ENCODE measurements around the gene PDE11A. TPM values are rescaled to one million over a fixed set of nuclear protein-coding genes. Genes with fewer than 3 reads are reported as not detected.

The PDE11A gene
- total and polyA plus RNA-seq, 2 of the 13 experiments (the other 11 are each of a cell fraction or from before 2014, with no cell fraction given): 1.2 to 1.7 TPM

- no peaks in the 10 kb centered on the region for H3K36me3 ChIP-seq (replicated peaks in 1 of 2; ENCODE audit: control insufficient read depth in 1 of 2, insufficient read depth in 2 of 2, low read length in 2 of 2)
- no peak overlapping the region for H3K9ac ChIP-seq (ENCODE audit: insufficient read depth, low read depth, low read length)
- intact Hi-C loops (cut with micrococcal nuclease; ENCODE audit: unreplicated experiment) (loop anchor here (5.0 kb wide), 2 partner anchors 92 to 167 kb away; no protein-coding TSS in a partner anchor), in situ Hi-C loops (cut with HindIII; ENCODE audit: extremely low pct_ligation_motif_present, low pct_unique_long_range_greater_than_20kb) (no loop called here)
- WGBS (ENCODE audit: low lambda C conversion rate): 92% methylated on average over 8 of the region's 8 CpGs
- no peak overlapping the region for H3K27ac ChIP-seq (ENCODE audit: extremely low read length, insufficient read depth, low read length)
- ChIA-PET CTCF (ENCODE audit: low intra/inter-chr PET ratio, low total read pairs) (no interaction called here), POLR2A (no interaction called here)
- FAIRE-seq (no peak), ATAC-seq (no peak), DNase-seq (ENCODE audit: low spot score) (no peak)
- H4K20me1 ChIP-seq (ENCODE audit: insufficient read depth, low read length): no peaks in the 10 kb centered on the region
- H3K4me3 ChIP-seq (replicated peaks in 1 of 3; ENCODE audit: insufficient read depth in 1 of 3, low read depth in 2 of 3, low read length in 3 of 3): no peak overlapping the region
- H3K4me2 ChIP-seq (ENCODE audit: low read depth, low read length): no peak overlapping the region
- no peaks in the 10 kb centered on the region for H3K9me3 ChIP-seq (ENCODE audit: low read length)
- peaks cover 0 to 6% of the 10 kb centered on the region in 2 experiments; a peak in 1 of 5 replicates for H3K27me3 ChIP-seq (ENCODE audit: control insufficient read depth in 1 of 2, insufficient read depth in 2 of 2, low read length in 2 of 2)
- peaks cover 39% of the 10 kb centered on the region for H3K4me1 ChIP-seq (ENCODE audit: insufficient read depth, low read length)
- H3K79me2 ChIP-seq (ENCODE audit: insufficient read depth, low read length): no peaks in the 10 kb centered on the region
- BruUV-seq (replicated peaks): no TSS peak
- H2AFZ ChIP-seq (ENCODE audit: low read length): no peak overlapping the region
- TF ChIP-seq ZNF589 (CRISPR knock-in tag; conservative IDR thresholded peaks at IDR 0.05) (no peak), CHD4 (IDR thresholded peaks at IDR 0.05; ENCODE audit: borderline replicate concordance, low read length) (no peak), ZNF546 (CRISPR knock-in tag; conservative IDR thresholded peaks at IDR 0.05) (no peak), TOE1 (CRISPR knock-in tag; IDR thresholded peaks at IDR 0.05) (no peak), FIP1L1 (IDR thresholded peaks at IDR 0.05; ENCODE audit: borderline replicate concordance, insufficient read depth, low read depth, low read length) (no peak), GPBP1L1 (CRISPR knock-in tag; IDR thresholded peaks at IDR 0.05) (no peak), ZNF562 (CRISPR knock-in tag; IDR thresholded peaks at IDR 0.05; ENCODE audit: borderline replicate concordance) (no peak), ATF7-NPFF (CRISPR knock-in tag; IDR thresholded peaks at IDR 0.05; ENCODE audit: low read depth) (no peak), PAF1 (CRISPR knock-in tag; IDR thresholded peaks at IDR 0.05) (no peak), ZNF136 (CRISPR knock-in tag; IDR thresholded peaks at IDR 0.05; ENCODE audit: low read depth) (no peak), IRF2 (CRISPR knock-in tag; IDR thresholded peaks at IDR 0.05) (no peak), HDAC6 (IDR thresholded peaks at IDR 0.05; ENCODE audit: low read depth, low read length) (no peak), ZNF749 (CRISPR knock-in tag; IDR thresholded peaks at IDR 0.05; ENCODE audit: borderline replicate concordance) (no peak), PITX1 (CRISPR knock-in tag; IDR thresholded peaks at IDR 0.05) (no peak), ARID5B (CRISPR knock-in tag; IDR thresholded peaks at IDR 0.05) (no peak), E2F1 (CRISPR knock-in tag; IDR thresholded peaks at IDR 0.05) (no peak), ZNF205 (CRISPR knock-in tag; IDR thresholded peaks at IDR 0.05) (no peak), CREM (IDR thresholded peaks at IDR 0.05) (no peak), CREM (CRISPR knock-in tag; IDR thresholded peaks at IDR 0.05) (no peak)
Measured at GRCh38 chr2:178074123-178075005, 1.8 kb upstream of the PDE11A start.
